Lung microvascular endothelial cell (primary cell): ENCODE measurements around the gene MVB12B. TPM values are rescaled to one million over a fixed set of nuclear protein-coding genes. Genes with fewer than 3 reads are reported as not detected.

Experiments
- DNase-seq, 2 donors: peaks; one replicate each; pipeline versions ENCODE4 v3.0.0 to v3.0.0-alpha.2; 2010; ENCODE audit warnings: low read depth in 2 of 2
- total RNA-seq: library from RNA; depleted of rRNA; stranded (reverse); fragments of >200 nt; gene quantifications from 2 replicates; pipeline ENCODE4 v1.2.1, GENCODE V29; 2014

The MVB12B gene
- total RNA-seq, 1 donor from 2014 or later = 16.9 TPM

GRCh38 chr9:126383406-126384046 is 56.9 kb downstream of the MVB12B start:
- no peak for DNase-seq

GRCh38 chr9:126384926-126385325 is 58.3 kb downstream of the MVB12B start:
- no peak for DNase-seq

GRCh38 chr9:126386088-126386487 is 59.5 kb downstream of the MVB12B start:
- peak; percentile 36 to 70 for DNase-seq

- DNase-seq = peak in 1 of 2 donors; percentile 46
Observed at GRCh38 chr9:126386776-126387175, 60.1 kb downstream of the MVB12B start.

GRCh38 chr9:126388964-126389708 is 62.5 kb downstream of the MVB12B start:
- no peak for DNase-seq

GRCh38 chr9:126389992-126390391 is 63.4 kb downstream of the MVB12B start:
- DNase-seq = no peak

GRCh38 chr9:126390923-126391322 is 64.3 kb downstream of the MVB12B start:
- DNase-seq = no peak

- DNase-seq = no peak
Observed at GRCh38 chr9:126391713-126392661, 65.4 kb downstream of the MVB12B start.

GRCh38 chr9:126392662-126393371 is 66.2 kb downstream of the MVB12B start:
- peak in 1 of 2 donors; percentile 31 for DNase-seq

GRCh38 chr9:126393876-126394275 is 67.2 kb downstream of the MVB12B start:
- no peak for DNase-seq

- DNase-seq = no peak
Observed at GRCh38 chr9:126394802-126395201, 68.2 kb downstream of the MVB12B start.

- peak; percentile 58 to 61 for DNase-seq
Observed at GRCh38 chr9:126395439-126396212, 69.0 kb downstream of the MVB12B start.

GRCh38 chr9:126397056-126397455 is 70.4 kb downstream of the MVB12B start:
- DNase-seq = no peak

GRCh38 chr9:126398403-126399058 is 71.9 kb downstream of the MVB12B start:
- DNase-seq = peak; percentile 66 to 81

GRCh38 chr9:126399251-126399650 is 72.6 kb downstream of the MVB12B start:
- peak; percentile 24 to 59 for DNase-seq

GRCh38 chr9:126399789-126400188 is 73.2 kb downstream of the MVB12B start:
- no peak for DNase-seq

- no peak for DNase-seq
Observed at GRCh38 chr9:126400571-126400970, 73.9 kb downstream of the MVB12B start.

- peak; percentile 34 to 73 for DNase-seq
Observed at GRCh38 chr9:126401107-126401506, 74.5 kb downstream of the MVB12B start.

GRCh38 chr9:126401581-126401980 is 75.0 kb downstream of the MVB12B start:
- no peak for DNase-seq

GRCh38 chr9:126403397-126403796 is 76.8 kb downstream of the MVB12B start:
- DNase-seq = no peak
